T-helper 1 cell treated with Interleukin-12 subunit alpha and Interleukin-12 subunit beta and Interleukin-4 antibody, amounts not matched to agents 30 μg/mL and 1 μg/mL, for 36 hours (primary cell): Measurements from ENCODE around the gene PRPF8.

Experiments used
- H3K27ac Mint-ChIP-seq: one replicate; pipeline ENCODE4 v1.8.0; 2021; ENCODE audit warnings: mild to moderate bottlenecking, mixed read lengths
- H3K27me3 Mint-ChIP-seq: one replicate; pipeline ENCODE4 v1.8.0; 2021; ENCODE audit warnings: low read depth, mixed read lengths
- H3K36me3 Mint-ChIP-seq: one replicate; pipeline ENCODE4 v1.8.0; 2021; ENCODE audit warnings: low read depth, mixed read lengths
- H3K4me1 Mint-ChIP-seq: one replicate; pipeline ENCODE4 v1.8.0; 2021; ENCODE audit warnings: low read depth, mixed read lengths
- H3K4me3 Mint-ChIP-seq: one replicate; pipeline ENCODE4 v1.8.0; 2021; ENCODE audit warnings: mild to moderate bottlenecking, moderate library complexity, mixed read lengths
- H3K9me3 Mint-ChIP-seq: one replicate; pipeline ENCODE4 v1.8.0; 2021; ENCODE audit warnings: mixed read lengths

Gene PRPF8

DNA sequence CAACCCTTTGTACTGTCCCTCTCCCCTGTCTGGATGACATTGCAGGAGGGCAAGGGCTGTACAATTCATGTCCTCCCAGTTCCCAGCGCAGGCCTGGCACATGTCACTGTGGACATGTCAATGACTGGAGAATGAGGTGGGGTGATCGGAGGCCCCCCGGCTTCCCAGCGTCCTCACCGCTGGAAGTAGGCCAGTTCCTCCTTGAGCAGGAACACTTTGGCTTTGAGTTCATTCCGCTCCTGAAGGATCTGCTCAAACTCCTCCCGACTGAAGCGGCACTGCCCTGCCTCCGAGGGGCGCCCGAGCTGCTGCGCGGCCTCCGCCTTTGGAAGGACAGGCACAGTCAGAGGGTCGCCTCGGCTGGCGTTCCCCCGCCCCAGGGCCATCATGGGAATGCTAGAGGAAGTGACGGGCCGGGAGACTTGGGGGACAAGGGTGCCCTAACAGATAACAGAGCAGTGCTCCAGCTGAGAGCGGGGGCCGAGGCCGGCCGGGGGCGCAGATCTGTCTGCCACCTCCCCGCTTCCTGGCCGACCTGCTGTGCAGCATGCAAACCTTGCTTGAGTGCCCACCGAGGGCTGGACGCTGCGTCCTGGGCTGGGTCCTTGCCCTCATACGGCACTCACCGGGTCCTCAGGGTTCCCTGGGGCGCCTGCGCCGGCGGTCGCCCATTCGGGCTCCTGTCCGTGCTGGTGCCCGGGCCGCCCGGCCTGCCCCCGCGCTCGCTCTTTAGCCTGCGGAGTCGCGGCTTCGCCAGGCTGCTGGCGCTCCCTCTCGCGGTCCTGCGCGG lies 36.3 kb downstream of the PRPF8 start:
- Mint-ChIP-seq H3K36me3 (peaks cover 16% of the 10 kb centered on the region), H3K27ac (no peak overlapping the region), H3K4me1 (peaks cover 24% of the 10 kb centered on the region), H3K4me3 (peak overlapping the region; percentile 63), H3K27me3 (no peaks in the 10 kb centered on the region), H3K9me3 (no peaks in the 10 kb centered on the region)

DNA sequence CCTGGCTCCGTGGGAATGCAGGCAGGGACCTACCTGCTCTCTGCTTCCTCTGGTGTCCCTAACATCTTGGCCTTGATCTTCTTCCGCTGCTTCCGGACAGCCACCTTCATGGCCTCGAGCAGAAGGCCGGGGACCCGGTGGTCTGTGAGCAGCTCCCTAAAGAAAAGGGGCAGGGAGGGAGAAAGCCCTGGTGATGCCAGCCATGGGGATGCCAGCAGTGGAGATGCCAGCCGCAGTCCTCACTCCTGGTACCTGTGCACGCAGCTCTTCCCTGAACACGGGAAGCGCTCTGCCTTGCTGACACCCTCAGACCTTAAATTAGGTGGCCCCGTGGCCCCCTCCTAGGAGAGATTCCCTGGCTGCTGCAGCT lies 36.9 kb downstream of the PRPF8 start:
- H3K4me3 Mint-ChIP-seq: peak overlapping the region; percentile 63
- peaks cover 24% of the 10 kb centered on the region for H3K4me1 Mint-ChIP-seq
- peaks cover 11% of the 10 kb centered on the region for H3K36me3 Mint-ChIP-seq
- H3K27me3 Mint-ChIP-seq: no peaks in the 10 kb centered on the region
- H3K27ac Mint-ChIP-seq: no peak overlapping the region
- H3K9me3 Mint-ChIP-seq: no peaks in the 10 kb centered on the region

DNA sequence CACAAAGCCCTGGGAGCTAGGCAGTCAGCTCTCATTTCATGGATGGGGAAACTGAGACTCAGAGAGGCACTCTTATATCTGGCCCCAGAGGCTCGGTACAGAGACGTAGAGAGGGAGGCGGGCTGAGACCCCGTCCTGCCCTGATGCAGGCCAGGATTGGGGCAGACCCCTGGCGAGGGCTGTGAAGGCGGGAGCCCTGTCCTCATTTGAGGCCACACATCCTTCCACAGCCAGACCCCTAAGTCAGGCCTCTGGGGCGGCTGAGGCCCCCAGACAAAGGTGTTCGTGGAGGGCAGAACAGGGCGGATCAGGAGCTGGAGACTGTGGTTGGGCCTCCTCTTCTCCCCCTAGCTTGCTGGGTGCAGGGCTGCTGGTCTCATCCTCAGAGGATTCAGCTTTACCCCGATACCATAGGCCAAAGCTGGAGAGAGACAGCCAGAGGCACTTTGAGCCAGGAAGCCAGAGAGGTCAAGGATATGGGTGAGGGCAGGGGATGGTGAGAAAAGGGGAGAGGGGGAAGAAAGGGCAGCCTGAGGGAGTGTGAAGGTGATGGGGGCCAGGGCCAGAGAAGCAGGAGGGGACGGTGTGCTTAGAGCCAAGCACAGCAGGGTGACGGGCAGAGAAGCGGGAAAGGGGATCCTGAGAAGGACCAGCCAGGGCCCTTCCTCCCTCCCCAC lies 38.3 kb downstream of the PRPF8 start:
- Mint-ChIP-seq H3K9me3 (no peaks in the 10 kb centered on the region), H3K27me3 (no peaks in the 10 kb centered on the region), H3K4me1 (peaks cover 24% of the 10 kb centered on the region), H3K36me3 (peaks cover 3% of the 10 kb centered on the region), H3K4me3 (peak overlapping the region; percentile 54), H3K27ac (peak overlapping the region; percentile 77)

DNA sequence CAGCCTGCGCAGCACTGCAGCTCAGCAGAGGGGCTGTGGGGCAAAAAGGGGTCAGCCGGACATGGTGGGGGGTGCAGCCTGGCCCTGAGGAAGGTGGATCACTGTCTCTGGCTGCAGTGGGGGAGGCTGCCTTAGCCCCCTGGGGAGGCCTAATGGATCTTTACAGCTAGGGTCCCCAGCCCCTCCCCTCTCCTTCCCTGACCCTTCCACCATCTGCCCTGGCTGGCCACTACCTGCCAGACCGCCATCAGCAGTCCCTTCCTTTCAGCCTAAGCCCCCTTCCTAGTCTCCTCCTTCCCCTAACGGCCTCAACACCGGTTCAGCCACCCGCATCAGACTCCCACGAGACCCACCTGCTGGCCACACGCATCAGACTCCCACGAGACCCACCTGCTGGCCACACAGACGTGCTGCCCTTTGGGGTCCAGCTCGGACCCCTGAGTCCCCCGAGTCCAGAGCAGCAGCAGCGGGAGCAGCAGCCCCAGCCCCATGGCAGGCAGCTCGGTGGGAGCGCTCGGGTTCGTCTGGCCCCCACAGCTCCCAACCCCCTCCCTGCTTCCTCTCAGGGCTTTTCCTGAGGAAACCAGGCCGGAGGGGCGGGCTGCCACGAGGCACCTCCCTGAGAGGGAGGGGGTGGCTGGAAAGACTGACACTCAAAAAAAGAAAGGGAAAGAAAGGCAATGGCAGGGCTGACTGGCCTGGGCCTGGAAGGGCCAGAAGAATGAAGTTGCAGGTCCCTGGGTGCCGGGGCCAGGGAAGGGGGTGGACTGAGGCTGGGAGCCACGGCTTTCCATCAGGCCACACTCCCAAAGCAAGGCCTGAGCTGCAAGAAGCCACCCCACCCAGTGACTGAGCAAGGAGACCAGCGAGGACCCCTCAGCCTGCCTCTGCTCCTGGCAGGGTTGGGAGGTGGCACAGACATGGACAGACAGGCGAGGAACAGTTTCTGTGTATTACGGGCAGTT lies 39.2 kb downstream of the PRPF8 start, which contains the start of gene SCARF1:
Gene SCARF1 (minus strand): TSS at position 526 of the 965 bp plus-strand sequence. CDS start 35 bp downstream, at position 491.
- Mint-ChIP-seq H3K4me3 (peak within 1 kb of the TSS; percentile 86), H3K27ac (peak within 1 kb of the TSS; percentile 91), H3K36me3 (peaks cover 2% of the 10 kb centered on the region), H3K4me1 (peaks cover 24% of the 10 kb centered on the region), H3K9me3 (no peaks in the 10 kb centered on the region), H3K27me3 (no peaks in the 10 kb centered on the region)

DNA sequence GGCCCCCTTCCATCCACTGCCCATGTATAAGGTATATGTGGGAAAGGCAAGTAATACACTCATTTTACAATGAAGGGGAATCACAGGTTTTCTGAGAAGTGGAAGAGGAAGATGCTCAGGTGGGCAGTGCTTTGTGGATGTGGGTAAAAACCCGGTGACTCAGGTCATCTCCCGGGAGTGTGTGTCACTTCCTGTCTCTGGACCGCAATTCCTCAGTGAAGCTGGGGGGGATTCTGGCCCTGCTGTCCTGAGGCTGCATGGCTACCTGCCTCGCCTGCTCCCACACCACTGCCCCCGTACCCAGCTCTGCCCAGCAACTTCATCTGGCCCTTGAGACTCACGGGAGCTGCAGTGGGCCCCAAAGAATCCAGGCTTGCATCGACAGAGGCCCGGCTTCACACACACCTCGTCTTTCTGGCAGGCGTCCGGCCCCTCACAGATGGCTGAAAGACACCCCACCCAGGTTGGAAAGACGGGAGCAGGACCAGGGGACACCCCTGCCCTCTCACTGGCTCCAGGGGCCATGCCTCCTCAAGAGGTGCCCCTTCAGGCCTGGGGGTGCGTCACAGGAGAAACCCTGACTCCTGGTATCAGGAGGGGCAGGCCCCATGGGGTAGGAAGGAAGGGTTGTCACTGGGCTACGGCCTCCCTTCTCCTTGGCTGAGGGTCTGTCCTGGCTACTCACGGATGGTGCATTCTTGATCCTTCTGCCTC lies 40.0 kb downstream of the PRPF8 start:
- peak overlapping the region; percentile 91 for H3K27ac Mint-ChIP-seq
- H3K4me1 Mint-ChIP-seq: peaks cover 24% of the 10 kb centered on the region
- peak overlapping the region; percentile 86 for H3K4me3 Mint-ChIP-seq
- H3K9me3 Mint-ChIP-seq: no peaks in the 10 kb centered on the region
- H3K27me3 Mint-ChIP-seq: no peaks in the 10 kb centered on the region
- H3K36me3 Mint-ChIP-seq: peaks cover 2% of the 10 kb centered on the region

DNA sequence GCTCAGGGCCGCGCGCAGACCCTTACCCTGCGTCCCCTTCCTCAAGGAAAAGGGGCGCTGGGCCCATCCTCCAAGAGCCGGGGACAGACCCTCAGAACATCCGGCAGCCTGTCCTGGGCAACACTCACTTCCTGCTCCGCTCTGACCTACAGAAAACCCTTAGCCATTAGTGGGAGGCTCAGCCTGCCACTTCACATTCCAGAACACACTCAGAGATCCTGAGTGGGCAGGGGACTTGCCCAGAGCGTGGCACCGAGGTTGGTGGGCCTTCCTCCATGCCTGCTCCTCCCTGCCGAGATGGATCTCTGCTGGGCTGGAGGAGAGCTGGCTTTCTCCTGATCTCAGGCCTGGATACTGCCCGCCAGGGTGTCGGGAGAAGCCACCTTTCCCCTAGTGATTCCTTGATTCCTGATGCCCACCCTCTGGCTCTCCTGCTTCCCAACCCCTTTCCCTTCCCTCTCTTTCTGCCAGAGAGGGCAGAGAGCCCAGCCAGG lies 40.6 kb downstream of the PRPF8 start:
- Mint-ChIP-seq H3K4me3 (peak overlapping the region; percentile 86), H3K4me1 (peaks cover 24% of the 10 kb centered on the region), H3K27me3 (no peaks in the 10 kb centered on the region), H3K27ac (peak overlapping the region; percentile 91), H3K9me3 (no peaks in the 10 kb centered on the region), H3K36me3 (peaks cover 2% of the 10 kb centered on the region)

DNA sequence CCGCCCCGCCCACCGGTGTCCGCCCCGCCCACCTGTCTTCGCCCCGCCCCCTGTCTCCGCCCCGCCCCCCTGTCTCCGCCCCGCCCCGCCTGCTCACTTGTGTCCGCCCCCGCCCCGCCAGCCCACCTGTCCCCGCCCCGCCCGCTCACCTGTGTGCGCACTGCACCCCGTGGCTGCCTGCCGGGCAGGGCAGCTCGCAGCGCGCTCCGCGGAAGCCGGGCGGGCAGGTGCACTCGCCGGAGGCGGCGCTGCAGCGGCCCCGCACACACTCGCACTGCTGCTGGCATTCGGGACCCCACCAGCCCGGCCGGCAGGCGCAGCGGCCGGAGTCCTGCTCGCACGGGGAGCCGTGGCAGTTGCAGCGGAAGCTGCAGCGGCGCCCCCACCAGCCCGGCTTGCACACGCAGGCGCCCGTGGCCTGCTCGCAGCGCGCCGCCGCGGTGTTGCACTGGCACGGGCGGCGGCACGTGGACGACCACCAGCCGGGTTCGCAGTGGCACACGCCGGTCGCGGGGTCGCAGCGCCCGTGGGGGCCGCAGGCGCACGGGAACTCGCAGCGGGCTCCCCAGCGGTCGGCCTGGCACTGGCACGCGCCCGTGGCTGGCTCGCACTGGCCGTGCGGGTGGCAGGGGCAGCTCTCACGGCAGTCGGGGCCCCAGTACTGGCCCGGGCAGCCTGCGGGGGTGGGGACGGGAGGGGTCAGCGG lies 41.2 kb downstream of the PRPF8 start:
- no peaks in the 10 kb centered on the region for H3K27me3 Mint-ChIP-seq
- peaks cover 2% of the 10 kb centered on the region for H3K36me3 Mint-ChIP-seq
- H3K4me1 Mint-ChIP-seq: peaks cover 24% of the 10 kb centered on the region
- H3K27ac Mint-ChIP-seq: no peak overlapping the region
- H3K9me3 Mint-ChIP-seq: no peaks in the 10 kb centered on the region
- H3K4me3 Mint-ChIP-seq: no peak overlapping the region

DNA sequence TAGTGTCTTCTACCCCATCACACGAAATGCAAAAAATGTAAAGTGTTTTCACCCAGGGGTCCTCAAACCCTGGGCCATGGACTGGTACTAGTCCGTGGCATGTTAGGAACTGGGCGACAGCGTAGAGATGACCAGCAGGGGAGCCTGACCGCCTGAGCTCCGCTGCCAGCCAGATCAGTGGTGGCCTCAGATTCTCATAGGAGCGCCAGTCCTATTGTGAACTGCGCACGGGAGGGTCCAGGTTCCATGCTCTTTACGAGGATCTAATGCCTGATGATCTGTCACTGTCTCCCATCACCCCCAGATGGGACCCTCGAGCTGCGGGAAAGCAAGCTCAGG lies 43.6 kb downstream of the PRPF8 start:
- Mint-ChIP-seq H3K27me3 (no peaks in the 10 kb centered on the region), H3K4me1 (peaks cover 18% of the 10 kb centered on the region), H3K27ac (no peak overlapping the region), H3K36me3 (peaks cover 1% of the 10 kb centered on the region), H3K4me3 (no peak overlapping the region), H3K9me3 (no peaks in the 10 kb centered on the region)

DNA sequence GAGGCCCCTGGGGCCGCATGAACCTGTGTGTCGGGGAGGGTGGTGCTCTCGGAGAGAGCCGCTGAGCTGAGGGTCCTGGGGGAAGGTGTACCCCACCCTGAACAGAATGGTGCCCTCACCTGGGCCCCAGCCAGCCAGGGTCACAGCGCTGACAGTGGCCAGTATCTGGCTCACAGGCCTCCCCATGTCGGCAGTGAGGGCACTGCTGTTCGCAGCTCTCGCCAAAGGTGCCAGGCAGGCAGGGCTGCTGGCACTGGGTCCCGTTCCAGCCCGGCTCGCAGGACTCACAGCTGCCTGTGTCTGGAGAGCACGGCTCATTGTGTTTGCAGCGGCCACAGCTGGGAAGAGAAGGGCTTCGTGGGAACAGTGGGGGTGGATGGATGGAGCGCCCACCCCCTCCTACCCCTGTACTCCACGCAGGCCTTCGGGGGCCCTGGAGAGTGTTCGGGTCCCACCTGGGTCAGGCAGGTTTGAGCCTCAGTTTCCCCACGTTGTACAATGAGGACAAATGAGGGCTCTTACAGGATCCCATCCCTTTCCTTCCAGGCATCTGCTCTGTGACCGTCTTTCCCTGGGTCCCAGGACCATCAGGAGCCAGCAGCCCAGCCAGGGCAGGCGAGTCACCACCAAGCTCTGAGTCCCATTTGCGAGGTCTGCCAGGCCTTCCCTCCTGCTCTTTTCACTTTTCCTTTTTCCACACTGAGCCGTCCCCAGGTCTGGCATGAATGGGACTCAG lies 44.2 kb downstream of the PRPF8 start:
- Mint-ChIP-seq H3K4me3 (no peak overlapping the region), H3K4me1 (peaks cover 13% of the 10 kb centered on the region), H3K36me3 (peaks cover 4% of the 10 kb centered on the region), H3K9me3 (no peaks in the 10 kb centered on the region), H3K27me3 (no peaks in the 10 kb centered on the region), H3K27ac (no peak overlapping the region)

DNA sequence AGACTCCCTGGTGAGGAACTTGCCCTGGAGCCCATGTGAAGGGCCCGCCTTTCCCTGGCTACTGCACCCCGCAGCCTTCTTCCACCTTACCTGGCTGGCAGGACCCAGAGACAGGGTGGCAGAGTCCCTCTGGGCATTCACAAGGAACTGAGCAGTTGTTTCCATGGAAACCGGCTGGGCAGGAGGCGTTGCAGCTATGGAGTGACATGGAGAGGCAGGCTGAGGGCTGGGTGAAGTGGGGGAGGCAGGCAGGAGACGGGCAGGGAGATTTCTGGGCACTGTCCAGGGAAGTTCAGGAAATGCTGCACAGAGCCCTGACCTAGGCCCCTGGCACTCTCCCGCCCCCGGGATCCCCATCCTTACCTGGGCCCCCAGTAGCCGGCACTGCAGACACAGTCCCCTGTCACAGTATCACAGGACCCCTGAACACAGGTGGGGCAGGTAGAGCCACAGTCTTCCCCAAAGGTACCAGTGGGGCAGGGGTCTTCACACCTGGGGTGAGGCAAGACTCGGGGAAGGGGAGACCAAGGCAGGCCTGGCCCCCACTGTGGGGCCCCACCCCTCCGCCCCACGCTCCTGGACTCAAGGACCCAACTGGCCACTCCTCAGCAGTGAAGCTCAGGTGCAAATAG lies 45.0 kb downstream of the PRPF8 start:
- H3K4me3 Mint-ChIP-seq: no peak overlapping the region
- H3K36me3 Mint-ChIP-seq: peaks cover 4% of the 10 kb centered on the region
- no peaks in the 10 kb centered on the region for H3K27me3 Mint-ChIP-seq
- no peak overlapping the region for H3K27ac Mint-ChIP-seq
- no peaks in the 10 kb centered on the region for H3K9me3 Mint-ChIP-seq
- peaks cover 8% of the 10 kb centered on the region for H3K4me1 Mint-ChIP-seq

DNA sequence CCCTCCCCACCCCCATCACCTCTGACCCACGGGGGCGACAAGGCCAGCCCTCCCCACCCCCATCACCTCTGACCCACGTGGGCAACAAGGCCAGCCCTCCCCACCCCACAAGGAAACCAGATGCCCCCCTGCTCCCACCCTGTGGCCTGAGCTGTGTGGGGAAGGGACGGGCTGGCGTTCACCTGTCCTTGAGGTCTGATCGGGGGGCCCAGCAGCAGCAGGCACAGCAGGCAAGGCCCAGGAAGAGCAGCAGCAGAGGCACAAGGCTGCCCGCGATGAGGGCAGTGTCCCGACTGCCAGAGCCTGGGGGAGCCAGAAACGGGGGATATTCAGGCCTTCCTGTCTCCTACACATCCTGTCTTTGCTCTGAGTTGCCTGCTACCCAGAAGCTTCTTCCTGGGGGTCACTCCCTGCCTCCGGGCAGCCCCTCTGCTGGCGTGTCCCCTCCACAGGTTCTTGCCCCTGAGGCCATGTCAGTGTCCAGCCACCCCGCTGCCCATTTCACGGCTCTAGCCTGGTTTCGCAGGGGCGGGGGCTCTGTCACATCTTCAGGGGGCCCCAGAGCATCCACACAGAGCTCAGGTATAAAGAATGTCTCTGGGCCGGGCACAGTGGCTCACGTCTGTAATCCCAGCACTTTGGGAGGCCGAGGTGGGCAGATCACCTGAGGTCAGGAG lies 45.9 kb downstream of the PRPF8 start:
- Mint-ChIP-seq H3K36me3 (peaks cover 4% of the 10 kb centered on the region), H3K27ac (no peak overlapping the region), H3K27me3 (no peaks in the 10 kb centered on the region), H3K4me3 (no peak overlapping the region), H3K4me1 (no peaks in the 10 kb centered on the region), H3K9me3 (no peaks in the 10 kb centered on the region)

DNA sequence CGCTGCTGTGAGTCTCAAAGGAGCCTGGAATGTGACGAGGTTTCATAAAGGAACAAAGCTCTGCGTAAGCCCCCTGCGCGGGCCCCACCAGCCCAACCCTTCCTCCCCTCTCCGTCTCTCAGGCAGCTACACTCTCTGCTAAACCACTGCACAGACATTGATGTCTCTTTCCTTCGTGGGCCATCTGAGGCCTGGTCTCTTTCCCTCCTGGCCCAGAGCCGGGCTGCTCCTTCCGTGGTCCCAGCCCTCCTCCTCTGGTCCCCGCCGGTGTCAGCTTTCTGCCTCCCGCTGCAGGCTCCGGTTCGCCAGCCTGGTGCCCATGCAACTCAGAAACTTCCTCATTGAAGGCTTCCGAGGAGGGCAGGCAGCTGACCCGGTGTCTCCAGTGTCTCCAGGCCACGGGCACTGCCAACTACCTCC lies 46.5 kb downstream of the PRPF8 start:
- Mint-ChIP-seq H3K4me3 (no peak overlapping the region), H3K4me1 (no peaks in the 10 kb centered on the region), H3K27me3 (no peaks in the 10 kb centered on the region), H3K27ac (no peak overlapping the region), H3K9me3 (no peaks in the 10 kb centered on the region), H3K36me3 (peaks cover 4% of the 10 kb centered on the region)
